Tibial nerve (tissue), 4 donors: ENCODE results near the gene DUSP18. TPM values are rescaled to one million over a fixed set of nuclear protein-coding genes. Genes with fewer than 3 reads are reported as not detected.

Source experiments
- DNase-seq, 2 donors: peaks; one replicate each; pipeline ENCODE4 v3.0.0-alpha.2; 2019; ENCODE audit warnings: low spot score in 2 of 2
- H3K27ac ChIP-seq, 4 donors: fragments of 200-600 bp; sonication (generic) in 3 of 4; one replicate each; pipeline ENCODE4 v1.5.1; 2017 to 2019; ENCODE audit warnings: mild to moderate bottlenecking in 1 of 4
- H3K27me3 ChIP-seq, 2 donors: fragments of 200-600 bp; sonication (generic) in 1 of 2; one replicate each; pipeline versions ENCODE4 v1.5.1 to v1.6.0; 2017 to 2019
- H3K36me3 ChIP-seq, 3 donors: fragments of 200-600 bp; sonication (generic); one replicate each; pipeline ENCODE4 v1.5.1; 2018 to 2019
- H3K4me1 ChIP-seq, 4 donors: fragments of 200-600 bp; sonication (generic) in 3 of 4; one replicate each; pipeline ENCODE4 v1.5.1; 2017 to 2019
- H3K4me3 ChIP-seq, 4 donors: fragments of 200-600 bp; sonication (generic) in 3 of 4; one replicate each; pipeline ENCODE4 v1.5.1; 2017 to 2019; ENCODE audit warnings: mild to moderate bottlenecking in 1 of 4, moderate library complexity in 1 of 4
- H3K9me3 ChIP-seq, 4 donors: fragments of 200-600 bp; sonication (generic) in 3 of 4; one replicate each; pipeline ENCODE4 v1.5.1; 2017 to 2019
- EP300 ChIP-seq, 2 donors: sonication (generic); formaldehyde crosslinking; IDR thresholded peaks; one replicate each; pipeline ENCODE4 v1.6.1; 2017; ENCODE audit warnings: antibody characterized with exemption in 2 of 2, mild to moderate bottlenecking in 1 of 2
- POLR2A ChIP-seq, 2 donors: fragments of 450-650 bp; IDR thresholded peaks; one replicate each; pipeline ENCODE4 v1.6.1; 2017; ENCODE audit warnings: antibody characterized with exemption in 2 of 2, mild to moderate bottlenecking in 2 of 2, moderate library complexity in 2 of 2
- WGBS, 2 donors: methylation state at CpG; one replicate each; pipeline ENCODE4 v1.1.5; 2018; 5-methylcytosine and 5-hydroxymethylcytosine counted together
- total RNA-seq, 4 donors: library from RNA; depleted of rRNA; stranded (reverse); fragments of >200 nt; gene quantifications; one replicate each; pipeline ENCODE4 v1.1.0, GENCODE V29; 2016
- TF ChIP-seq, protein P1 (sequence below), 5 experiments: fragments of 200-600 bp in 3 of 5; fragments of 450-650 bp in 2 of 5; sonication (generic) in 3 of 5; IDR thresholded peaks; one replicate each; pipeline ENCODE4 v1.5.1; 2016 to 2019; ENCODE audit warnings: antibody characterized with exemption in 5 of 5, mild to moderate bottlenecking in 3 of 5, moderate library complexity in 2 of 5

DUSP18 gene
- total RNA-seq, 4 donors from 2014 or later = 8.8 to 12.0 (median 10.4) TPM

DNA sequence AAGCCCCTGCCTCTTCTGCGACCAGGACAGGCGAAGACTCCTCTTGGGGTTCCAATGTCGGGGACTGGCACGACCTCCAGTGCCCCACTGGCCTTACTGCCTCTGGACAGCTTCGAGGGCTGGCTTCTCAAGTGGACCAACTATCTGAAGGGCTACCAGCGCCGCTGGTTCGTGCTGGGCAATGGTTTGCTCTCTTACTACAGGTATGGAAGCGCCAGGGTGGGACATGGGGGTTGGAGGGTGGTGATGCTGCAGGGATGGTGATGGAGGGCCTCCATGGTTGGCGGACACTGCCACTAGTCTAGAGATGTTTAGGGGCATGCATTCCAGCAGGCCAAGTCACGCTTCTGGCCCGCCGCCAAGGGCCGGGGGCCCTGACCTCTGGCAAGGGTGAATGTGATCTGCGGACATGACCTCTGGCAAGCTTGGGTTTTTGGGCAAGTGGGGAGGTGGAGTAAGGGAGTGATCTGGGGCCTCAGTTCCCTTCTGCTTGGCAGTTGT, 27.7 kb upstream of the DUSP18 start:
- TF ChIP-seq, protein P1, sequence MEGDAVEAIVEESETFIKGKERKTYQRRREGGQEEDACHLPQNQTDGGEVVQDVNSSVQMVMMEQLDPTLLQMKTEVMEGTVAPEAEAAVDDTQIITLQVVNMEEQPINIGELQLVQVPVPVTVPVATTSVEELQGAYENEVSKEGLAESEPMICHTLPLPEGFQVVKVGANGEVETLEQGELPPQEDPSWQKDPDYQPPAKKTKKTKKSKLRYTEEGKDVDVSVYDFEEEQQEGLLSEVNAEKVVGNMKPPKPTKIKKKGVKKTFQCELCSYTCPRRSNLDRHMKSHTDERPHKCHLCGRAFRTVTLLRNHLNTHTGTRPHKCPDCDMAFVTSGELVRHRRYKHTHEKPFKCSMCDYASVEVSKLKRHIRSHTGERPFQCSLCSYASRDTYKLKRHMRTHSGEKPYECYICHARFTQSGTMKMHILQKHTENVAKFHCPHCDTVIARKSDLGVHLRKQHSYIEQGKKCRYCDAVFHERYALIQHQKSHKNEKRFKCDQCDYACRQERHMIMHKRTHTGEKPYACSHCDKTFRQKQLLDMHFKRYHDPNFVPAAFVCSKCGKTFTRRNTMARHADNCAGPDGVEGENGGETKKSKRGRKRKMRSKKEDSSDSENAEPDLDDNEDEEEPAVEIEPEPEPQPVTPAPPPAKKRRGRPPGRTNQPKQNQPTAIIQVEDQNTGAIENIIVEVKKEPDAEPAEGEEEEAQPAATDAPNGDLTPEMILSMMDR (IDR thresholded peaks at IDR 0.05) = no peak
- TF ChIP-seq EP300 (IDR thresholded peaks at IDR 0.05) (no peak), POLR2A (IDR thresholded peaks at IDR 0.05) (no peak)
- no peak for DNase-seq
- peak overlapping the region; percentile 41 to 65 (median 56) for H3K4me3 ChIP-seq

DNA sequence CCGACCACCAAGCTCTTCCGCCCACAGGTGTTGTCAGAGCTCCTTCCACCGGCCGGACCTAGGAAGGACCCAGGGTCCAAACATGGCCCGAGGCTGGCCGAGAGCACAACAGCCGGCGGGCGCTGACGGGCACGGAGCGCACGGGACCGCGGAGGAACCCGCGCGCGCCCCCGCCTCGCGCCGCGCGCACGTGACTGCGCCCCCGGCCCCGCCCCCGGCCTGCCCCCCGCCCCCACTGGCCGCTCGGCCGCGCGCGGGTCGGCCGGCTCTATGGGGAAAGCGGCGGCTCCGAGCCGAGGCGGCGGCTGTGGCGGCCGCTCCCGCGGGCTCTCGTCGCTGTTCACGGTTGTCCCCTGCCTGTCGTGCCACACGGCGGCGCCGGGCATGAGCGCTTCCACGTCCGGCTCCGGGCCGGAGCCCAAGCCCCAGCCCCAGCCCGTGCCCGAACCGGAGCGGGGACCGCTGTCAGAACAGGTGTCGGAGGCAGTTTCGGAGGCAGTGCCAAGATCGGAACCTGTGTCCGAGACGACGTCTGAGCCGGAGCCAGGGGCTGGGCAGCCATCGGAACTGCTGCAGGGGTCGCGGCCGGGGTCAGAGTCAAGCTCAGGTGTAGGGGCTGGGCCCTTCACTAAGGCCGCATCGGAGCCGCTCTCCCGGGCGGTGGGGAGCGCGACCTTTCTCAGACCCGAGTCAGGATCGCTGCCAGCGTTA, 27.1 kb upstream of the DUSP18 start, which contains the start of gene OSBP2:
Gene OSBP2, plus strand, starts transcription at position 235 of the 711 bp plus-strand sequence. Its CDS starts 36 bp downstream, at position 271.
- H3K4me3 ChIP-seq = peak within 1 kb of the TSS; percentile 41 to 65 (median 56)
- peaks cover 0 to 16% (median 8%) of the 10 kb centered on the region in 4 donors for H3K4me1 ChIP-seq
- 0 to 3% methylated on average over 6 to 10 of the region's 88 CpGs for WGBS, 2 donors
- peak within 1 kb of the TSS in 2 of 4 donors; percentile 50 to 54 for H3K27ac ChIP-seq
- DNase-seq = no peak
- no peaks in the 10 kb centered on the region for H3K36me3 ChIP-seq
- H3K9me3 ChIP-seq = no peaks in the 10 kb centered on the region
- TF ChIP-seq POLR2A (IDR thresholded peaks at IDR 0.05) (no peak), EP300 (IDR thresholded peaks at IDR 0.05) (no peak)
- TF ChIP-seq, protein P1 (IDR thresholded peaks at IDR 0.05) = no peak
- H3K27me3 ChIP-seq = peaks cover 0 to 11% of the 10 kb centered on the region in 2 donors

More for the DNA sequence above, 27.7 kb upstream of the DUSP18 start:
- H3K9me3 ChIP-seq = no peaks in the 10 kb centered on the region
- no peaks in the 10 kb centered on the region for H3K36me3 ChIP-seq
- peaks cover 0 to 11% of the 10 kb centered on the region in 2 donors for H3K27me3 ChIP-seq
- no peak overlapping the region for H3K27ac ChIP-seq
- WGBS, 2 donors = 54 to 57% methylated on average over 14 of the region's 15 CpGs
- peaks cover 0 to 16% (median 8%) of the 10 kb centered on the region in 4 donors for H3K4me1 ChIP-seq

DNA sequence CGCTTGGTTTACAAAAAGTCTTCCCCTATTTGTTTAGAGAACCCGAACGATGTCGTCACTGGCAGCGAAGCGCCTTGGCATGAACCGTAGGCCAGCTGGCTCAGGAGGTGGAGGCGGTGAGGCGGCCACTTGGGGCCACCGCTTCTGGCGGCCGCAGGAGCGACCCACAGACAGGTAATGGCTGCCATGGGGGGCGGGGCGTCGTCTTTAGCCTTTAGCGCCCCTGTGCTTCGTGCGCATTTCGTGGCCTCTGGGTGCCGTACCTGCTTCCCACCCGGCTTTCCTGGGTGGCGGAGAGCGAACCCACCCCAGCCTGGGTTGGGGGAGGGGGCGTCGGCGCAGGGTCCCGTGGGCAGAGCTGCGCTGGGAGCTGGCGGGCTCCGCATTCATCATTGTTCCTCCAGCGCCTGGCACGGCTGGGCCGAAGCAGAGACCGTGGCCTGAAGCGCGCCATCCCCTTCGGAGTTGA, 26.5 kb upstream of the DUSP18 start:
- H3K36me3 ChIP-seq = no peaks in the 10 kb centered on the region
- peak overlapping the region in 2 of 4 donors; percentile 29 to 54 for H3K27ac ChIP-seq
- TF ChIP-seq EP300 (IDR thresholded peaks at IDR 0.05) (no peak), POLR2A (IDR thresholded peaks at IDR 0.05) (no peak)
- TF ChIP-seq, protein P1 (IDR thresholded peaks at IDR 0.05) = no peak
- H3K4me3 ChIP-seq = peak overlapping the region; percentile 34 to 65 (median 54)
- H3K27me3 ChIP-seq = peaks cover 0 to 11% of the 10 kb centered on the region in 2 donors
- H3K4me1 ChIP-seq = peaks cover 0 to 16% (median 8%) of the 10 kb centered on the region in 4 donors
- H3K9me3 ChIP-seq = no peaks in the 10 kb centered on the region
- peak in 1 of 2 donors; percentile 5 for DNase-seq
- WGBS, 2 donors = 0 to 2% methylated on average over 17 to 30 of the region's 38 CpGs

DNA sequence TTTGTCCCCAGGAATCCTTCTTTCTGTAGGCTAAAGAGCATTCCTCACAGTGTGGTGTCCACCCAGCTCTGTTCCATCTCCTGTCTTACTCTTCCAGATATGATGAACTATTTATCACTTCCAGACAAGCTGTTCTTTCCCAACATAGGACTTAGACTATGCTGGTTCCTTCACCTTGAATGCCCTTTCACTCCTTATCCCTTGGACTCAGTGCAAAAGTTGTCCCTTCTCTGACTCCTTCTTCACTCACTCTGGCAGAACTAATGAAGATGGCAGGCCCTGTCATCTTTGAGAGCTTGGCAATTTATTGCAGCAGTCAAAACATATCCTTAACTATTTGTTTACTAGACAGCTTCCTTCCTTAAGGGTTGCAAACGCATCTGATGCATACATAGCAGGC, 23.5 kb upstream of the DUSP18 start:
- peaks cover 0 to 11% of the 10 kb centered on the region in 2 donors for H3K27me3 ChIP-seq
- DNase-seq = no peak
- H3K4me3 ChIP-seq = no peak overlapping the region
- 76 to 83% methylated on average over 1 of the region's 1 CpG for WGBS, 2 donors
- TF ChIP-seq, protein P1 (IDR thresholded peaks at IDR 0.05) = no peak
- TF ChIP-seq POLR2A (IDR thresholded peaks at IDR 0.05) (no peak), EP300 (IDR thresholded peaks at IDR 0.05) (no peak)
- peaks cover 0 to 16% (median 8%) of the 10 kb centered on the region in 4 donors for H3K4me1 ChIP-seq
- H3K27ac ChIP-seq = no peak overlapping the region
- H3K36me3 ChIP-seq = no peaks in the 10 kb centered on the region
- no peaks in the 10 kb centered on the region for H3K9me3 ChIP-seq

DNA sequence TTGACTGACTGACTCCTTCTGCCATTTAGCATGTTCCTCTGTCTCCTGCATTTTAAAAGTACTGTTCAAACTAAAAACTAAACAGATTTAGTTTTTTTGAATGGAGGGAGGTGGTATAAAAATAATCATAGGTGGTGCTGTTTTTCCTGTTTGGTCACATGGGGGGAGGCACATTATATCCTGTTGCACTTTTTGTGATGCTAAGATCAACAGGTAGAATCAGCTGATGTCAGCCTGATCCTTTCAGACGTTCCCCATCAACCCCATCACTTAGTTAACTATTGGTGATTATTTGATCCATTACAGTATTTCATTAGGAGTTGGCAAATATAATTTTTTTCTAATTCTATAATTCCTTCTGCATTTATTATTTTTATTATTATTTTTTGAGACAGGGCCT, 21.9 kb upstream of the DUSP18 start:
- TF ChIP-seq, protein P1 (IDR thresholded peaks at IDR 0.05) = no peak
- TF ChIP-seq EP300 (IDR thresholded peaks at IDR 0.05) = no peak
- no peak for TF ChIP-seq POLR2A (IDR thresholded peaks at IDR 0.05)
- Histone ChIP-seq H3K4me3 (no peak overlapping the region), H3K27ac (no peak overlapping the region), H3K4me1 (peaks cover 0 to 5% (median 0%) of the 10 kb centered on the region in 4 donors), H3K27me3 (no peaks in the 10 kb centered on the region), H3K9me3 (no peaks in the 10 kb centered on the region), H3K36me3 (no peaks in the 10 kb centered on the region)
- WGBS, 2 donors = 43 to 74% methylated on average over 1 of the region's 1 CpG
- no peak for DNase-seq
